ENCODE data around the gene SUPT3H. TPM values are rescaled to one million over a fixed set of nuclear protein-coding genes. Genes with fewer than 3 reads are reported as not detected.

Gene SUPT3H
- total and polyA plus RNA-seq, 2 of the 8 experiments (the other 6 are each of a cell fraction or from before 2014, with no cell fraction given) = 18.8 to 23.0 TPM

DNA sequence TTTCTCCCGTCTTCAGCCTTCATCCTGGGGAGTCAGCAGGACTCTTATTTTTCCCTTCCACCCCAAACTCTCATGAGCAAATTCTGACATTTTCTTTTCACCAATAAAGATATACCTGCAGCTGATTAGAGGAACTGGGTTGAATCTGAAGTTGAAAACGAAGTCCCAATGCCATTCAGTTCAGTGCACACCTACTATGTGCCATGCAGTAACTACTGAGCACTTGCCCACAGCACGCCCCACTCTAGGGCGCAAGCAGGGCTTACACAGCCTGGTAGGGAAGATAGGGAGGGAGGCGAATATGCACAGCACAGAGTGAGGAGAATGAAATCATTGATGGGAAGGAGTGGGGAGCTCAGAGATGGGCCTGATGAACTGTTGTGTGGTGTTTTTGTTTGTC, 588.7 kb downstream of the SUPT3H start (continued):
- TF ChIP-seq, protein P1, sequence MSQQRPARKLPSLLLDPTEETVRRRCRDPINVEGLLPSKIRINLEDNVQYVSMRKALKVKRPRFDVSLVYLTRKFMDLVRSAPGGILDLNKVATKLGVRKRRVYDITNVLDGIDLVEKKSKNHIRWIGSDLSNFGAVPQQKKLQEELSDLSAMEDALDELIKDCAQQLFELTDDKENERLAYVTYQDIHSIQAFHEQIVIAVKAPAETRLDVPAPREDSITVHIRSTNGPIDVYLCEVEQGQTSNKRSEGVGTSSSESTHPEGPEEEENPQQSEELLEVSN (IDR thresholded peaks at IDR 0.05) = no peak
